ENCODE results near the gene BNIPL. TPM values are rescaled to one million over a fixed set of nuclear protein-coding genes. Genes with fewer than 3 reads are reported as not detected.
A peak's percentile ranks its signal among the peaks of the same experiment; 100 is the strongest.

The BNIPL gene
- total and polyA plus RNA-seq, 2 of the 13 experiments (the other 11 are each of a cell fraction or from before 2014, with no cell fraction given): 0.40 to 1.1 TPM

DNA sequence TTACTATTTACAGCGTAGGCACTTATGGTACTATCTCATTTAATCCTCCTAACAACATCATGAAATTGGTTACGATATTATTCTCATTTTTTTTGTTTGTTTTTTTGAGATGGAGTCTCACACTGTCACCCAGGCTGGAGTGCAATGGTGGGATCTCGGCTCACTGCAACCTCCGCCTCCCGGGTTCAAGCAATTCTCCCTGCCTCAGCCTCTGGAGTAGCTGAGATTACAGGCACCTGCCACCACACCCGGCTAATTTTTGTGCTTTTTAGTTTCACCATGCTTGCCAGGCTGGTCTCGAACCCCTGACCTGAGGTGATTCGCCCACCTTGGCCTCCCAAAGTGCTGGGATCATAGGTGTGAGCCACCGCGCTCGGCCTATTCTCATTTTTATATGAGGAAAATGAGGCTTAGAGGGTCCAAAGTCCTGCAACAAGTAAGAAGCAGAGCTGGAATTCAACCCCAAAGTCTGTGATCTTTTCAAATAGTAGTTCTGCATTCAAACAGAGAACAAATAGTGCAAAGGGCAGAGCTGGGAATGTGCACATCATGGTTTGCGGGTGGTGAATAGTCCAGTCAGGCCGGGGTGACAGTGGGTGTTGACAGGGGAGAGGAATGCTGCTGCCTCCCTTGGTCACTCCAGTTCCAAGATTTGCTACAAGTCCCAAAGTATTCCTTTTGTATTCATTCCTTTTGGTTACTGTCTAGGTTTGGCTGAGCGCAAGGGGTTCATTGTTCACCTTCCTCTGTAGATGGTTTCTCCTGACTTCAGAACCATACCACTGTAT, 23.5 kb upstream of the BNIPL start (continued):
- TF ChIP-seq ZFP36 (IDR thresholded peaks at IDR 0.05; ENCODE audit: borderline replicate concordance, low read depth, low read length, partially characterized antibody) (no peak), STAT5B (CRISPR knock-in tag; IDR thresholded peaks at IDR 0.05) (no peak), YEATS2 (CRISPR knock-in tag; IDR thresholded peaks at IDR 0.05; ENCODE audit: borderline replicate concordance) (peak; percentile 18; the same call in 1 of the 2 replicates), ZFP90 (CRISPR knock-in tag; IDR thresholded peaks at IDR 0.05; ENCODE audit: borderline replicate concordance) (no peak; the same call in 1 of the 2 replicates), ZNF713 (CRISPR knock-in tag; IDR thresholded peaks at IDR 0.05) (no peak), MXD4 (CRISPR knock-in tag; IDR thresholded peaks at IDR 0.05) (no peak), MBNL3 (CRISPR knock-in tag; conservative IDR thresholded peaks at IDR 0.05) (no peak), SIX4 (CRISPR knock-in tag; IDR thresholded peaks at IDR 0.05) (peak; percentile 58; the same call in 1 of the 2 replicates), ZNF724P (CRISPR knock-in tag; IDR thresholded peaks at IDR 0.05; ENCODE audit: borderline replicate concordance) (peak; percentile 58; the same call in 1 of the 2 replicates), SP140L (CRISPR knock-in tag; IDR thresholded peaks at IDR 0.05; ENCODE audit: borderline replicate concordance) (no peak), ELK4 (CRISPR knock-in tag; IDR thresholded peaks at IDR 0.05; ENCODE audit: borderline replicate concordance) (no peak), NAIF1 (CRISPR knock-in tag; IDR thresholded peaks at IDR 0.05; ENCODE audit: borderline replicate concordance) (no peak), ZNF557 (CRISPR knock-in tag; IDR thresholded peaks at IDR 0.05) (no peak), ZNF580 (CRISPR knock-in tag; IDR thresholded peaks at IDR 0.05; ENCODE audit: borderline replicate concordance, low read depth) (no peak), GTF2F1 (IDR thresholded peaks at IDR 0.05; ENCODE audit: low read length) (0 out of 2 replicates have a peak, but pooled peaks have one; percentile 15), ZNF337 (CRISPR knock-in tag; IDR thresholded peaks at IDR 0.05; ENCODE audit: borderline replicate concordance, low read depth) (no peak), POLR2G (IDR thresholded peaks at IDR 0.05; ENCODE audit: low read depth, low read length) (peak; percentile 71; the same call in 1 of the 2 replicates), ZNF382 (CRISPR knock-in tag; IDR thresholded peaks at IDR 0.05; ENCODE audit: borderline replicate concordance) (no peak), KLF6 (CRISPR knock-in tag; IDR thresholded peaks at IDR 0.05) (no peak), ZNF607 (CRISPR knock-in tag; IDR thresholded peaks at IDR 0.05; ENCODE audit: borderline replicate concordance) (no peak), ZNF34 (CRISPR knock-in tag; IDR thresholded peaks at IDR 0.05; ENCODE audit: borderline replicate concordance) (no peak), NFIB (CRISPR knock-in tag; IDR thresholded peaks at IDR 0.05; ENCODE audit: borderline replicate concordance) (no peak), YEATS4 (CRISPR knock-in tag; IDR thresholded peaks at IDR 0.05; ENCODE audit: borderline replicate concordance) (0 out of 2 replicates have a peak, but pooled peaks have one; percentile 32), ZNF737 (CRISPR knock-in tag; IDR thresholded peaks at IDR 0.05; ENCODE audit: borderline replicate concordance) (no peak), ZFP36L1 (CRISPR knock-in tag; IDR thresholded peaks at IDR 0.05) (no peak), IRX3 (CRISPR knock-in tag; IDR thresholded peaks at IDR 0.05; ENCODE audit: borderline replicate concordance, low read depth) (no peak), ZNF562 (CRISPR knock-in tag; IDR thresholded peaks at IDR 0.05; ENCODE audit: borderline replicate concordance) (no peak)
- TF ChIP-seq, protein P1, sequence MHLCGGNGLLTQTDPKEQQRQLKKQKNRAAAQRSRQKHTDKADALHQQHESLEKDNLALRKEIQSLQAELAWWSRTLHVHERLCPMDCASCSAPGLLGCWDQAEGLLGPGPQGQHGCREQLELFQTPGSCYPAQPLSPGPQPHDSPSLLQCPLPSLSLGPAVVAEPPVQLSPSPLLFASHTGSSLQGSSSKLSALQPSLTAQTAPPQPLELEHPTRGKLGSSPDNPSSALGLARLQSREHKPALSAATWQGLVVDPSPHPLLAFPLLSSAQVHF (CRISPR knock-in tag; IDR thresholded peaks at IDR 0.05): no peak
